Activated CD8-positive, alpha-beta memory T cell treated with anti-CD3 and anti-CD28 coated beads, Interleukin-2, amount 50 U/mL, for 1 hour (primary cell): Measurements from ENCODE around the gene COP1.

Experiments
- DNase-seq: peaks from one replicate; pipeline ENCODE4 v3.0.0-alpha.2; 2020; ENCODE audit errors: extremely low read depth

COP1 gene

GRCh38 chr1:175968486-175969172 is 238.5 kb downstream of the COP1 start:
- no peak for DNase-seq

GRCh38 chr1:175963740-175964139 is 243.3 kb downstream of the COP1 start:
- DNase-seq = no peak

GRCh38 chr1:175960169-175960568 is 246.9 kb downstream of the COP1 start:
- DNase-seq = no peak

GRCh38 chr1:175951627-175952026 is 255.5 kb downstream of the COP1 start:
- DNase-seq = no peak

- DNase-seq = no peak
These were observed 259.3 kb downstream of the COP1 start for GRCh38 chr1:175947771-175948170.

GRCh38 chr1:175944591-175944990 is 262.5 kb downstream of the COP1 start:
- no peak for DNase-seq

GRCh38 chr1:175941164-175941563 is 265.9 kb downstream of the COP1 start:
- DNase-seq = no peak

GRCh38 chr1:175936736-175937135 is 270.4 kb downstream of the COP1 start:
- no peak for DNase-seq

- no peak for DNase-seq
These were observed 271.4 kb downstream of the COP1 start for GRCh38 chr1:175935566-175936115.

GRCh38 chr1:175935166-175935565 is 271.9 kb downstream of the COP1 start:
- DNase-seq = no peak

- DNase-seq = no peak
These were observed 273.3 kb downstream of the COP1 start for GRCh38 chr1:175933801-175934200.

- no peak for DNase-seq
These were observed 279.1 kb downstream of the COP1 start for GRCh38 chr1:175927944-175928343.

- no peak for DNase-seq
These were observed 284.7 kb downstream of the COP1 start for GRCh38 chr1:175922254-175922881.

GRCh38 chr1:175920381-175920780 is 286.7 kb downstream of the COP1 start:
- DNase-seq = no peak

- DNase-seq = no peak
These were observed 288.1 kb downstream of the COP1 start for GRCh38 chr1:175919001-175919400.

GRCh38 chr1:175918364-175918801 is 288.7 kb downstream of the COP1 start:
- no peak for DNase-seq

- DNase-seq = no peak
These were observed 293.0 kb downstream of the COP1 start for GRCh38 chr1:175914115-175914514.

- DNase-seq = no peak
These were observed 295.9 kb downstream of the COP1 start for GRCh38 chr1:175911138-175911537.

GRCh38 chr1:175906370-175906769 is 300.7 kb downstream of the COP1 start:
- no peak for DNase-seq

- no peak for DNase-seq
These were observed 302.3 kb downstream of the COP1 start for GRCh38 chr1:175904808-175905207.

- no peak for DNase-seq
These were observed 304.8 kb downstream of the COP1 start for GRCh38 chr1:175902281-175902680.

GRCh38 chr1:175901076-175901836 is 305.8 kb downstream of the COP1 start:
- DNase-seq = no peak

- DNase-seq = no peak
These were observed 306.9 kb downstream of the COP1 start for GRCh38 chr1:175900171-175900570.
